ENCODE data around the gene ZNF70.

- TF ChIP-seq POLR2AphosphoS5 (IDR thresholded peaks at IDR 0.05) = no peak
- no peak for TF ChIP-seq CTCF (IDR thresholded peaks at IDR 0.05)
- no peak for TF ChIP-seq POLR2A (IDR thresholded peaks at IDR 0.05)
Observed at GRCh38 chr22:23782252-23782651, 31.3 kb upstream of the ZNF70 start.
